Gastroesophageal sphincter (tissue), 3 donors: ENCODE data around the gene ZRANB3.

ENCODE experiments used
- CTCF ChIP-seq, 4 experiments: fragments of 200-600 bp in 2 of 4; fragments of 450-650 bp in 2 of 4; sonication (generic) in 1 of 4; IDR thresholded peaks; one replicate each; pipeline ENCODE4 v1.5.1; 2017 to 2019; ENCODE audit warnings: antibody characterized with exemption in 4 of 4, mild to moderate bottlenecking in 2 of 4, moderate library complexity in 2 of 4
- EP300 ChIP-seq: sonication (generic); formaldehyde crosslinking; IDR thresholded peaks from one replicate; pipeline ENCODE4 v1.6.1; 2017; ENCODE audit warnings: antibody characterized with exemption, mild to moderate bottlenecking
- POLR2A ChIP-seq, 2 donors: fragments of 450-650 bp; IDR thresholded peaks; one replicate each; pipeline ENCODE4 v1.6.1; 2017; ENCODE audit warnings: antibody characterized with exemption in 2 of 2, mild to moderate bottlenecking in 2 of 2, moderate library complexity in 1 of 2
- POLR2AphosphoS5 ChIP-seq: sonication (generic); formaldehyde crosslinking; IDR thresholded peaks from one replicate; pipeline ENCODE4 v1.6.1; 2017; ENCODE audit warnings: antibody characterized with exemption

- no peak for TF ChIP-seq CTCF (IDR thresholded peaks at IDR 0.05)
- TF ChIP-seq POLR2A (IDR thresholded peaks at IDR 0.05): no peak
- TF ChIP-seq EP300: no peak
- no peak for TF ChIP-seq POLR2AphosphoS5
Measured at GRCh38 chr2:135154962-135155361, 376.1 kb downstream of the ZRANB3 start.
